ENCODE results near the gene ZNF587B.
"Not testable (repeated sequence)": the region's sequence is repeated elsewhere in the genome, so short reads cannot be mapped to it uniquely, and the experiment has no call there.

- TF ChIP-seq EP300 (IDR thresholded peaks at IDR 0.05; ENCODE audit: borderline replicate concordance in 1 of 2, control insufficient read depth in 1 of 2, low read depth in 2 of 2, low read length in 2 of 2); MXI1 (IDR thresholded peaks at IDR 0.05; ENCODE audit: low read depth, low read length); PRDM15 (CRISPR knock-in tag; IDR thresholded peaks at IDR 0.05); POLR2AphosphoS5 (IDR thresholded peaks at IDR 0.05; ENCODE audit: low read length): not testable (repeated sequence)
These were observed 44.0 kb downstream of the ZNF587B start for GRCh38 chr19:57873883-57874799.

Data from GM12878 (cell line).